Gastroesophageal sphincter (tissue), 3 donors: ENCODE data around the gene PSMB3.

Experiments used
- CTCF ChIP-seq, 4 experiments: fragments of 200-600 bp in 2 of 4; fragments of 450-650 bp in 2 of 4; sonication (generic) in 1 of 4; IDR thresholded peaks; one replicate each; pipeline ENCODE4 v1.5.1; 2017 to 2019; ENCODE audit warnings: antibody characterized with exemption in 4 of 4, mild to moderate bottlenecking in 2 of 4, moderate library complexity in 2 of 4
- EP300 ChIP-seq: sonication (generic); formaldehyde crosslinking; IDR thresholded peaks from one replicate; pipeline ENCODE4 v1.6.1; 2017; ENCODE audit warnings: antibody characterized with exemption, mild to moderate bottlenecking
- POLR2A ChIP-seq, 2 donors: fragments of 450-650 bp; IDR thresholded peaks; one replicate each; pipeline ENCODE4 v1.6.1; 2017; ENCODE audit warnings: antibody characterized with exemption in 2 of 2, mild to moderate bottlenecking in 2 of 2, moderate library complexity in 1 of 2
- POLR2AphosphoS5 ChIP-seq: sonication (generic); formaldehyde crosslinking; IDR thresholded peaks from one replicate; pipeline ENCODE4 v1.6.1; 2017; ENCODE audit warnings: antibody characterized with exemption

DNA sequence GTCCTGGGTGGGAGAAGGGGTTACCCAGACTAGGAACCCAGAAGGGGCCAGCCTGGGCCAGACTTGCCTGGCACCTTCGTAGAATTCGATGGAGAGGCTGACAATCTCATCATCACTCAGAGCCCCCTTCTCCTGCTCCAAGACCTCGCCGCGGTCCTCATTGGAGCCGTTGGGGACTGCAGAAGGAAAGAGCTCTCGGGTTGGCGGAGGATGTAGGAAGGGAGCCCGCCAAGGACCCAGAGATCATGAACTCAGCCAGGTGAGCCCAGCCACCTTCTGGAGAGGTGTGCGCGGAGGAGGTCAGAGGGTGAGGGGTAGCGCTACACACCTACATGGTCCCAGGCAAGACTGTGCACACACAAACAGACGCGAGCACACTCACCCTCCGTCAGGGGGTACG lies 13.9 kb upstream of the PSMB3 start:
- TF ChIP-seq POLR2AphosphoS5, result no peak
- TF ChIP-seq EP300, result no peak
- no peak for TF ChIP-seq CTCF (IDR thresholded peaks at IDR 0.05)
- TF ChIP-seq POLR2A (IDR thresholded peaks at IDR 0.05), result no peak
